Urinary bladder (tissue), 4 donors: Measurements from ENCODE around the gene NUDT14. TPM values are rescaled to one million over a fixed set of nuclear protein-coding genes. Genes with fewer than 3 reads are reported as not detected.

ENCODE experiments used
- DNase-seq: peaks from one replicate; pipeline ENCODE4 v3.0.0-alpha.2; 2015; ENCODE audit errors: extremely low spot score
- H3K27ac ChIP-seq: one replicate; pipeline ENCODE4 v1.5.1; 2013; ENCODE audit warnings: low read depth, mild to moderate bottlenecking, moderate library complexity
- H3K36me3 ChIP-seq: one replicate; pipeline ENCODE4 v1.6.1; 2013; ENCODE audit warnings: mild to moderate bottlenecking, moderate library complexity; ENCODE audit not compliant: insufficient read depth
- H3K4me1 ChIP-seq: one replicate; pipeline ENCODE4 v1.6.1; 2013; ENCODE audit warnings: mild to moderate bottlenecking, moderate library complexity; ENCODE audit not compliant: insufficient read depth
- H3K4me3 ChIP-seq: one replicate; pipeline ENCODE4 v1.5.1; 2013; ENCODE audit warnings: low read depth, low read length
- WGBS: extraction: QIAGEN DNeasy Blood & Tissue Kit; methylation state at CpG from one replicate; pipeline ENCODE4 v1.1.7; 2013; 5-methylcytosine and 5-hydroxymethylcytosine counted together
- polyA plus RNA-seq: library from polyadenylated mRNA; stranded (reverse); fragments of 200-250 nt; gene quantifications from one replicate; pipeline ENCODE4 v1.2.3, GENCODE V29; 2013
- total RNA-seq: library from RNA; depleted of rRNA; stranded (reverse); fragments of >200 nt; gene quantifications from one replicate; pipeline ENCODE4 v1.2.3, GENCODE V29; 2014
- donor health status: healthy with polysubstance abuse.
- donor health status: healthy.

Gene NUDT14
- total and polyA plus RNA-seq, 2 donors, result 7.3 to 11.6 TPM

DNA sequence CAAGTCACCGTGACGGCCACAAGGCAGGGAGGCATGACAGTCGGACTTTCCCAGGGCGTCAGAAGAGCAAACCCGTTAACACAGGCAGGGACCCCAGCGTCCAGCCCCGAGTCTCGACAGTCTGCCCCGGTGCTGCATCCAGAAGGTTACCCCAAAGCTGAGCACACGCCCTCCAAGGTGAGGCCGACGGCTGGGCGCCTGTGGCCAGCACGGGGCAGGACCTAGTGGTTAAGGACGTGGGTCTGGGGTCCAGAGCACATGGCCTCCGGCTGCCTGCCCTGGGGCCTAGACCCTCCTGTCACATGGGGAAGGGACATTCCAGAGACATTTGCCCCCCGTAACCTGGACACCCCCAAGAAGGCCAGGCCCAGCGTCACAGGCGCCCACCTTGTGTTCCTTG is 37.5 kb upstream of the NUDT14 start:
- H3K36me3 ChIP-seq, result peaks cover 4% of the 10 kb centered on the region

DNA sequence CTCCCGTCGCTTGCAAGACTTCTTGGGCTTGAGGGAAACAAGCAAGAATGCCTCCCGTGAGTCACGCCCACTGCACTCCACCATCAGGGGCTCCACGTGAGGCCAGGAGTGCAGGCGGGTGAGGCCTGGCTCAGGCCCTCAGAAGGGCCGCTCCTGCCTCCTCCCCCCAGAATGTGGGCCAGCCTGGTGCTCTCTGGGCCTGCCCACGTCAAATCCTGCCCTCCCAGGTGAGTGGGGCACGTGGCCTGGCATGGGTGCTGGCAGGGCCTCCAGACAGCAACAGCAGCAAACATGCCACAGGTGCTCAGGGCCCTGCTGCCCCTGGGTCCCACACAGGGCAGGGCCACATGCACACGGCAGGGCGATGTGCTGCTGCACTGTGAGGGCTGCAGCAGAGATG is 36.7 kb upstream of the NUDT14 start:
- no peak overlapping the region for H3K27ac ChIP-seq
- H3K4me1 ChIP-seq, result no peaks in the 10 kb centered on the region
- DNase-seq, result no peak
- H3K4me3 ChIP-seq, result no peak overlapping the region
- H3K36me3 ChIP-seq, result peaks cover 4% of the 10 kb centered on the region
- WGBS, result 92% methylated on average over 11 of the region's 11 CpGs

More for the DNA sequence above, 37.5 kb upstream of the NUDT14 start:
- 97% methylated on average over 19 of the region's 19 CpGs for WGBS
- Histone ChIP-seq H3K27ac (no peak overlapping the region), H3K4me3 (no peak overlapping the region), H3K4me1 (no peaks in the 10 kb centered on the region)
- DNase-seq, result no peak

DNA sequence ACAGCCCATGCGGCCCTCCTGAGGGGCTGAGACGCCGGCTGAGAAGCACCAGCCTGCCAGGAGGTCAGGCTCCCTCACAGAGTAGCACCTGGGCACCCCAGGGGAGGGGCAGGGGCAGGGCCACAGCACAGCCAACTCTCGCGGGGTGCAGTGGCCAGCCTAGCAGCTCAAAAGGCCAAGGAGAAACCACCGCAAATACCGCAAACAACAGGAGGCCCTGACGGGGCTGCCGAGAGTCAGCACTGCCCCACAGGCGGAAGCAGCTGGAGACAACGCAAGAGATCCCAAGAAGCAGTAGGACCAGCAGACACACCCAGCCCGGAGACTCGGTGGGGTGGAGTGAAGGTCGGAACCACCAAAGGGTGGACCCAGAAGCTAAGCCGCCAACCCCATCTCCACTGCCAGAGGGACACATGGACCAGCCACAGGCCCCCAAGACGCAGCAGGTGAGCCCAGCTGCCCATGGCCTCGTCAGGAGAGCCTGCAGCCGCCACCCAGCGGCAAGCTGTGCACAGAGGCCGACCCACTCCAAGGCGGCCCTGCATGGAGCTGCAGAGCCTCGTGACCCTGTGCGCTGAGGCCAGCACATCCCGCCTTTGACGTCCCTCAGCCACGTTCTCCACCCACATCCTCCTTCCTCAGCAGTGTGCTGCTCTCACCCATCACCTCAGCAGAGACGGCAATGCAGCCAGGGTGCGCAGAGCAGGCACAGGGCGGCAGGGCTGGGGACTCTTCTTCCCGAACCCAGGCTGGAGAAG is 35.6 kb upstream of the NUDT14 start:
- no peak overlapping the region for H3K27ac ChIP-seq
- H3K4me1 ChIP-seq, result no peaks in the 10 kb centered on the region
- H3K36me3 ChIP-seq, result peaks cover 4% of the 10 kb centered on the region
- no peak for DNase-seq
- H3K4me3 ChIP-seq, result no peak overlapping the region
- 84% methylated on average over 30 of the region's 30 CpGs for WGBS

GRCh38 chr14:105215602-105216001 is 34.5 kb upstream of the NUDT14 start:
- WGBS, result 87% methylated on average over 3 of the region's 3 CpGs
- Histone ChIP-seq H3K27ac (no peak overlapping the region), H3K36me3 (no peaks in the 10 kb centered on the region)

GRCh38 chr14:105214324-105214915 is 33.3 kb upstream of the NUDT14 start:
- 86% methylated on average over 14 of the region's 14 CpGs for WGBS
- Histone ChIP-seq H3K27ac (no peak overlapping the region), H3K4me3 (no peak overlapping the region), H3K36me3 (no peaks in the 10 kb centered on the region), H3K4me1 (no peaks in the 10 kb centered on the region)
- no peak for DNase-seq

More at GRCh38 chr14:105215602-105216001, 34.5 kb upstream of the NUDT14 start:
- no peak for DNase-seq
- H3K4me3 ChIP-seq, result no peak overlapping the region
- no peaks in the 10 kb centered on the region for H3K4me1 ChIP-seq

DNA sequence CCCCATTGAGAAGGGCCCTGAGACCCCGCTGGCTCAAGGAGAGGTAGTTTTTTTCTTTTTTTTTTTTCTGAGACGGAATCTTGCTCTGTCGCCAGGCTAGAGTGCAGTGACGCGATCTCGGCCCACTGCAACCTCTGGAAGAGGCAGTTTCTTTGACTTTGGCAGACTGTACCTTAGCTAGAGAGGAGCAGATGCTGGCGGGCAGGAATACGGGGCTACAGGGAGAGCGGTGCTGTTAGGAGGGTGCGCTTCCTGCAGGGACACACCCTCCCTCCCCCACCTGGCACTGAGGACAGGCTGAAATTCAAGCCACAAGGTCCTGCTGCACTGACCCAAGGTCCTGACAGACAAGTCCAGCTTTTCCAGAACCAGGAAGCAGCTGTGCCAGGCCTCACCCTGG is 32.2 kb upstream of the NUDT14 start:
- DNase-seq, result no peak
- no peaks in the 10 kb centered on the region for H3K36me3 ChIP-seq
- WGBS, result 88% methylated on average over 10 of the region's 10 CpGs

DNA sequence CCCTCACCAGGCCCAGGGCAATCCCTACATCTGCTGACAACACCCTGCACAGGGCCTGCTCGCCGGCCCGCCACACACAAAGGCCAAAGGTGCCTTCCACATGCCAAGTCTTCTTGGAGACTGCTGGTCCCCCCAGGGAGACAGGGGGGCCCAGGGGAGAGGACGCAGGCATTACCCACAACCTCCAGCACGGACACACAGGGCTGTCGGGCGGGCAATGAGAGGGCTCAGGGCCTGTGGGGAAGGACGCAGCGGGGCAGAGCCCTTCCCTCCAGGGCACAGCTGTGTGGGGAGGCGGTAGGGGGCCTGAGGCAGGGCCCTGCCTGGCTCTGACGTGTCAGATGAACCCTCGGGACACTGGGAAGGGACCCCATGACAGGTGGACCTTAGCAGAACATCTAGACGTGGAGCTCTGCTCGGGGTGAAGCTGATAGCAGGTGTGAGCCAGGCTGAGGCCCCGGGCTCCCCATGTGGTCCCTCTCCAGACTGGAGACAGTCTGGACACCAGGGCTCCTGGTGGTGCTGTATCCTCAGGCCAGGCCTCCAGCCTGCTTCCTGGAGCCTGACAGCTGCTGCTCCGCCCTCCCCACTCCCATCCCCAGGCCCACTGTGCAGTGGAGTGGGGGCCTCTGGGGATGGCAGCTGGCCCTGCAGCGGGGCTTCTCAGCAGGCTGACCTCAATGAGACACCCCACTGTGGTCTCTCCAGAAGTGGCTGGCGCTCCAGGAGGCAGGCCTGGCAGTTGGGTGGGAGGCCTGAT is 31.6 kb upstream of the NUDT14 start:
- Histone ChIP-seq H3K36me3 (no peaks in the 10 kb centered on the region), H3K27ac (no peak overlapping the region), H3K4me1 (no peaks in the 10 kb centered on the region), H3K4me3 (no peak overlapping the region)
- WGBS, result 85% methylated on average over 18 of the region's 18 CpGs
- DNase-seq, result no peak

More for the DNA sequence above, 32.2 kb upstream of the NUDT14 start:
- Histone ChIP-seq H3K27ac (no peak overlapping the region), H3K4me1 (no peaks in the 10 kb centered on the region), H3K4me3 (no peak overlapping the region)

GRCh38 chr14:105211758-105212089 is 30.6 kb upstream of the NUDT14 start:
- WGBS, result 82% methylated on average over 9 of the region's 9 CpGs
- Histone ChIP-seq H3K4me3 (no peak overlapping the region), H3K27ac (no peak overlapping the region), H3K4me1 (no peaks in the 10 kb centered on the region), H3K36me3 (no peaks in the 10 kb centered on the region)
- DNase-seq, result no peak

DNA sequence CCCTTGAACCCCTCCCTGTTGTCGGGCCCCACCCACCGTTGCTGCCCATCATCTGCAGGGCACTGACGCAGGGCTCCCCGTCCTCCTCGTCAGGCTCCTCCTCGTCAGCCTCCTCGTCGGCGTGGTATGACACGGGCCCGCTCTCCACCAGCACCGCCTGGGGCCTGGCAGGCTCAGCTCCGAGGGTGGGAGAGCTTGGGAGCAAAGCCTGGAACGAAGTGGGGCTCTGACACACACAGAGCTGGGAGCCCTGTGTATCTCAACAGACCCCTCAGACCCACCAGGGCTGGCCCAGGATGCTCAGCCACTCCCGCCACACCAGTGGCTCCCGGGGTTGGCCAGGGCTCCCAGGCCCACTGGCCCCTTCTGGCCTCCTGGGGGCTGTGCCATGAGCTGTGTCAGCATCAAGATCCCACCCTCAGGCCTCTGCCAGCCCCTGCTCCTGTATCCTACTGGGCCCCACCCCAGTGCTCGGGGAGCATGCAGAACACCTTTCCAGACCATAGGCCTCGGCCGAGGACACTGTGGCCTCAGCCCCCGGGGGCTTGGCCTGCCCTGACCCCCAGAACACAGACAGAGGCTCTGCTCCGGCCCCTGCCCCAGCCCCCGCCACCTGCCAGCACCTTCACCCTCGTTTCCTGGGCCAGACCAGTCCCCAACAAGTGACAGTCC is 30.1 kb upstream of the NUDT14 start:
- Histone ChIP-seq H3K27ac (no peak overlapping the region), H3K36me3 (no peaks in the 10 kb centered on the region), H3K4me1 (no peaks in the 10 kb centered on the region), H3K4me3 (no peak overlapping the region)
- no peak for DNase-seq
- 93% methylated on average over 23 of the region's 23 CpGs for WGBS

DNA sequence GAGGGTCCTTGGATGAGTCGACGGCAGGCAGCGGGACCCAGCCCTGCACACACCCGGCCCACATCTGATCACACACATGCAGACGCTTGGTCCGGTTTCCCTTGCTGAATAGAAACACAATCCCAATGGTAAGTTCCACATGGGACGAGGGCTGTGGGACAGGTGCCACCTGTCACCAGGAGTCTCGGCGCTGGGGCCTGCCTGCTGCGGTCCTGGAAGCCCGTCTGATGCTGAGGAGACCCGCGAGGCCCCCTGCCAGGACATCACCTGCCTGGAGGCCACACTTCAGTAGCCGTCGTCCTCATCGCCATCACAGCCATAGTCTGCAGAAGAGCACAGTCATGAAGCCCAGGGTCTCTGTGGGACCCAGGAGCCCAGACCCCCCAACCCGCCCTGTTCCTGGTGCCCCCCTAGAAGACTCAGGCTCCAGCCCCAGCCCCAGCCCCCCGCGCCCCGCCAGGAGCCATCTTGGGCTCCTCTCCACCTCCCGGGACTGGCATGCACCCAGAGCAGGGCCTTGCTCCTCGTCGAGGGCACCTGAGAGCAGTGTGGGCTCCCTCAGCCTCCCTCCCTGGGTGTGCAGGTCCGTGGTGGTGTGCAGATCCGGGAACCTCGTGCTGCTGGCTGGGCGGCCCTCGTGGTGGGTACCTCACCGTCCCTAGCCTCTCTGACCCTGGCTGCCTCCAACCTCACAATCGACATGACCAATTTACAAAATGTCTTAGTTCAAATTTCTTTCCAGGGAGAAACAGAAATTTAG is 29.3 kb upstream of the NUDT14 start:
- DNase-seq, result no peak
- H3K36me3 ChIP-seq, result no peaks in the 10 kb centered on the region
- H3K27ac ChIP-seq, result no peak overlapping the region
- no peak overlapping the region for H3K4me3 ChIP-seq
- no peaks in the 10 kb centered on the region for H3K4me1 ChIP-seq
- 90% methylated on average over 30 of the region's 30 CpGs for WGBS

- DNase-seq, result no peak
- no peak overlapping the region for H3K4me3 ChIP-seq
- no peak overlapping the region for H3K27ac ChIP-seq
- no peaks in the 10 kb centered on the region for H3K36me3 ChIP-seq
- no peaks in the 10 kb centered on the region for H3K4me1 ChIP-seq
- WGBS, result 92% methylated on average over 16 of the region's 16 CpGs
Observed at GRCh38 chr14:105209646-105210045, 28.5 kb upstream of the NUDT14 start.

- no peaks in the 10 kb centered on the region for H3K36me3 ChIP-seq
- 92% methylated on average over 8 of the region's 8 CpGs for WGBS
Observed at GRCh38 chr14:105209091-105209490, 28.0 kb upstream of the NUDT14 start.

DNA sequence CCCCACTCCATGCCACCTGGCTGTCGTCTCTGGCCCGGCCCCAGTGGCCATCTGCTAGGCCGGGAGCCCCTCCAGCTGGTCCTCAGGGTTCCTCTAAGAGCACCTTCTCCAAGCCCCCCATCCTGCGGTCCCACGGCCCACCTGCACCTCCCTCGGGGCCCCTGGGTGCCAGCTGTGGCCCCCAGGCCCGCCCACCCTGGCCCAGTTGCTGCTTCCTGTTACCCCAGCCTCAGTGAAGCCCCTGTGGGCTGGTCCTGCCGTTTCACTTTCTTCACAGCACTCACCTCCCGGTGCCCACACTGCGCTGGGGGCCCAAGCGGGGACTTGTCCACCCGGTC is 27.6 kb upstream of the NUDT14 start:
- Histone ChIP-seq H3K36me3 (no peaks in the 10 kb centered on the region), H3K4me1 (no peaks in the 10 kb centered on the region), H3K27ac (no peak overlapping the region), H3K4me3 (no peak overlapping the region)
- 93% methylated on average over 12 of the region's 12 CpGs for WGBS
- DNase-seq, result no peak

More at GRCh38 chr14:105209091-105209490, 28.0 kb upstream of the NUDT14 start:
- Histone ChIP-seq H3K4me1 (no peaks in the 10 kb centered on the region), H3K27ac (no peak overlapping the region), H3K4me3 (no peak overlapping the region)
- DNase-seq, result no peak
